DMS153 treated with DMSO at 0.1 percent for 48 hours (cell line): ENCODE results near the gene PLEKHB2.
A peak's percentile ranks its signal among the peaks of the same experiment; 100 is the strongest.
"Not testable (repeated sequence)": the region's sequence is repeated elsewhere in the genome, so short reads cannot be mapped to it uniquely, and the experiment has no call there.

Experiments
- DNase-seq: peaks from one replicate; lab custom pipeline; 2025; ENCODE audit not compliant: unreplicated experiment; lab: John Stamatoyannopoulos, UW

Gene PLEKHB2, protein sequence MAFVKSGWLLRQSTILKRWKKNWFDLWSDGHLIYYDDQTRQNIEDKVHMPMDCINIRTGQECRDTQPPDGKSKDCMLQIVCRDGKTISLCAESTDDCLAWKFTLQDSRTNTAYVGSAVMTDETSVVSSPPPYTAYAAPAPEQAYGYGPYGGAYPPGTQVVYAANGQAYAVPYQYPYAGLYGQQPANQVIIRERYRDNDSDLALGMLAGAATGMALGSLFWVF

GRCh38 chr2:131105156-131105949 is at the start of gene PLEKHB2:
PLEKHB2 (plus strand) TSS chr2:131105336; CDS start chr2:131120942, 15,606 bp downstream.
- DNase-seq = peak; percentile 92

GRCh38 chr2:131056204-131056931 is 48.8 kb upstream of the PLEKHB2 start:
- no peak for DNase-seq

- no peak for DNase-seq
Measured at GRCh38 chr2:131056932-131057287, 48.2 kb upstream of the PLEKHB2 start.

- no peak for DNase-seq
Measured at GRCh38 chr2:131058214-131058843, 46.8 kb upstream of the PLEKHB2 start.

GRCh38 chr2:131058920-131059319 is 46.2 kb upstream of the PLEKHB2 start:
- DNase-seq = no peak

DNA sequence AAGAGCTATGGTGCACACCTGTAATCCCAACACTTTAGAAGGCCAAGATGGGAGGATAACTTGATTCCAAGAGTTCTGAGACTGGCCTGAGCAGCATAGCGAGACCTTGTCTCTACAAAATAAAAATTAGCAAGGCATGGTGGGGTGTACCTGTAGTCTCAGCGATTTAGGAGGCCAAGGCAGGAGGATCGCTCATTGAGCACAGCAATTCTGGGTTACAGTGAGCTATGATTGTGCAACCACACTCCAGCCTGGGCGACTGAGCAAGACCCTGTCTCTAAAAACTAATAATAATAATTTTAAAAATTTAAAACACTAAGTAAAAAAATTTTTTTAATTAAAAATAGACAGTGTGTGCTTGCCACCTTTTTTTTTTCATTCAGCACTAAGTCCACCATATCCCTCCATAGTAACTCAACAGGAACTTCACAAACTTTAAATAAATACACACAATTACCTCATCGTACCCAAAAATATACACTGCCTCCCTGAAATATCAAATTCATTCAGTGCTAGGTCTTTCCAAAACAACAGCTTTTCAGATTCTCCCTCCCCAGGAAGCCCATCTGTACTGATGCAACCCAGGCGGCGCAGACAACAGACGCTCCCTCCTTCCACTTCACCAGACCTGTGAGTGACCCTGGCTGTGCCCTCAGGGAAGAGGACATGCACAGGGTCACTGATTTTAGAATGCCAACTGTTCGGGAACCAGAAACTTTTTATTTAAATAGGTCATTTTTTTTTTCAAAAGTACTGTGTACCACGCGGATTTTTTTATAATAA is 41.4 kb upstream of the PLEKHB2 start:
- DNase-seq = no peak

- no peak for DNase-seq
Measured at GRCh38 chr2:131064589-131065512, 40.3 kb upstream of the PLEKHB2 start.

GRCh38 chr2:131067465-131068125 is 37.5 kb upstream of the PLEKHB2 start:
- no peak for DNase-seq

- DNase-seq = not testable (repeated sequence)
Measured at GRCh38 chr2:131068172-131068571, 37.0 kb upstream of the PLEKHB2 start.

DNA sequence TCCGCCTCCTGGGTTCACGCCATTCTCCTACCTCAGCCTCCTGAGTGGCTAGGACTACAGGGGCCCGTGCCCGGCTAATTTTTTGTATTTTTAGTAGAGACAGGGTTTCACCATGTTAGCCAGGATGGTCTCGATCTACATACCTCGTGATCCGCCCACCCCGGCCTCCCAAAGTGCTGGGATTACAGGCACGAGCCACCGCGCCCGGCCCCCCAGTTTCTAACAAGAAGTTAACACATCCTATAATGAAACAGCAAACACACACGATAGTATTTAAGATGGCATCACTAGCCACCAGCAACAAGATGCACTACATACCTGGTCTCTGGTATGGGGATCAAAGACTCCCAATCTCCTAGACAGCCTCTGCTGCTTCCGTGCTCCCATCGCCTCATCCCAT is 29.6 kb upstream of the PLEKHB2 start:
- not testable (repeated sequence) for DNase-seq

DNA sequence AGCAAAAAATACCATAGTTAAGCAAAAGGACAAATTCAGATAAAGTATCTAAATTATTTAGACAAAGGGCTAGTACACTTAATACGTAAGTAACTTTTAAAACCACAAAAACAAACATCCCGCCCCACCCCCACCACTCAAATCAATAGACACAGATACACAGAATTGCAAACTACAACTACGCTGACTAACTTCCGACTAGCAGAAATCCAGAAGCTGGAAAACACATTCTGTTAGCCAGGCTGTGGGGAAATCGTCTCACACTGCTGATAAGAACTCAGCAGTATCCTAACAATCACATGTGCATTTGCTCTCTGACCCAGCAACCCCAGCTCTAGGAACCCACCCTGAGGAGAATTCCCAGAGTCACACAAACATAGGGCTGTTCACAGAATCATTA is 28.4 kb upstream of the PLEKHB2 start:
- no peak for DNase-seq

DNA sequence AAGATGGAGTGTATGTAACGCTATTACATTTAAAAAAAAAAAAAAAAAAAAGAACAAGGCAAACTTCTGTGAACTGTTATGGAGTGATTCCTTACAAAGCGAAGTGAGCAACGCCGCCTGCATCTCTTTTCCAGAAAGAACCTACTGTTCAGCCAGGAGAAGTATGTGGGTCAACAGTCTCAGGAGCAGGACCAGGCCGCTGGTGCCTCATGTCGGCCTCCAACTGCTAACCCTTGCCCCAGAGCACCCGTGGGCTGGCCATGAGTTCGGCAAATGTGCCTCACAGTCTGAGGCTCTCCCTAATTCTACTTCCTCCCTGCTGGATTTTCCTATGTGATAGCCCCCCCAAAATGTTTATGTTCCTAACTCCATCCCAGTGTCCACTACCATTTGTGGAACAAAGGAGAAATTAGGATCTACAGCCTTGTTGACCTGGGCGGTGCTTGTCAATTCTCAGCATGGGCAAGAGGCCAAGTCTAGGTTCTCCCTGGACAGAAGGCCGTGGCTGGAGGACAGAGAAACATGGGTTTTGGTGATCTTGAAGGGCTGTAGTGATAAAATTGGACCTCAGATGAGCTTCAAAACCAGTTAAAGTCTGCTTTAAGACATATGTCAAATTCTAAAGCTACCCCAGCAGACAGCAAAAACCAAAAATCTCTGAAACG is 27.8 kb upstream of the PLEKHB2 start:
- DNase-seq = no peak

GRCh38 chr2:131077966-131078365 is 27.2 kb upstream of the PLEKHB2 start:
- no peak for DNase-seq

- DNase-seq = not testable (repeated sequence)
Measured at GRCh38 chr2:131079931-131080330, 25.2 kb upstream of the PLEKHB2 start.

GRCh38 chr2:131081190-131081589 is 23.9 kb upstream of the PLEKHB2 start:
- no peak for DNase-seq

GRCh38 chr2:131085646-131086045 is 19.5 kb upstream of the PLEKHB2 start:
- no peak for DNase-seq

DNA sequence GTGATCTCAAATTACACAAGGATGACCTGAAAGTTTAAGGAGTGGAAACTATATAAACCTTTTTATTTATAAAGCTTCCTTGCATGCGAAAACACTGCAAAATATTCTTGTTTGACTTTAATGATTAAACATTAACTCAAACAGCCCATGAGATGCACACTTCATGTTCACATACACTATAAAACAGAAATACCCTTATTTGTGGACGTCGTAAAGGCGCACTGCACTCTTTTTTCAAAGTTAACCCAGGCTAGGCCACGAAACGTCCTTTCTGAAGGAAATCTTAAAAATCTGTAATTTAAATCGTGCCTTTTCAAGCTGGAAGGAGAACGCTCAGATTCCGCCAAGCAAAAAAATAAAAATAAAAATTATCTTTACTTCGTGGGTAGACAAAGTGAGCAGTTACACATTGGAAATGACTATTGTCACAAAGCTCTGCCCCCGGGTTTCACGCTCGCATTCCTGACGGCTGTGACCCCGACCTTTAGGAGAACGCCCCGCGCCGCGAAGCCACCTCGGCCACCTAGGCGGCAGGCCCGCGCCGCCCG is 12.6 kb upstream of the PLEKHB2 start:
- no peak for DNase-seq

DNA sequence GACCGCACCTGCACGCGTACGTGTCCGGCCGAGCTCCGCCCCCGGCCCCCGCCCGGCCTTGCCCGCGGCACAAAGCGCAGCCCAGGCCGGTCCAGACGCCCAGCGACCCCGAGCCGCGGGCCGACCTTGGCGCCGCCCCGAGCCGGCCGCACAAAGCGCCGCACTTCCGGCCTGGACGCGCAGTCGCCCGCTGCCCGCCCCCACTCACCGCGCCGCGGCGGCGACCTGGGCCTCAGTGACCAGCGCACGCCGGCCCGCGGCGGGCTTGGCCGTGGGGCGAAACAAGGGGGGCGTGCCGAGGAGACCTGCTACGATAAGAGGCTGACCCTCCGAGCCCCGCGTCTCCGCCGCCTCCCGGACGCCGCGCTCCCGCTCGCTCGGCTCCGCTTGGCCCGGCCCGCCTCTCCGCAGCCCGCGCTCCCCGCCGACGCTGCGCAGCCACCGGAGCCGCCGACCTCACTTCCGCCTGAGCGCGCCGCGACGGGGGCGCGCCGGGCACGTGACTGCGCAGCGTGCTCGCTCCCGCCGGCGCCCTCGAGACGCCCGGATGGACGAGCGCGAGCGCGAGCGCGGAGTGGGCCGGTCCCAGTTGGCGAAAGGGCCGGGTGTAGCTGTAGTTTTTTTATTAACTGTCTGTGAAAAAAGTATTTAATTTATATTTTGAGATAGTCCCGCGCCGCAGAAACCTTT is 12.0 kb upstream of the PLEKHB2 start, which contains the start of gene FAM168B:
Gene FAM168B, minus strand, starts transcription at position 455 of the 690 bp plus-strand sequence. CDS start 10,814 bp downstream, outside the sequence.
- DNase-seq = peak; percentile 74
